Lung (tissue), 12 donors: ENCODE data around the gene CENPX. TPM values are rescaled to one million over a fixed set of nuclear protein-coding genes. Genes with fewer than 3 reads are reported as not detected.

Experiments used
- ATAC-seq: fragments of 200-7000 bp; cut with Tn5 transposase; one replicate; pipeline ENCODE4 v1.9.1; 2020; ENCODE audit warnings: moderate number of reproducible peaks; ENCODE audit not compliant: insufficient read depth, low FRiP score
- DNase-seq, 3 donors: peaks; one replicate each; pipeline ENCODE4 v3.0.0-alpha.2; 2013 to 2017
- H3K27ac ChIP-seq, 2 donors: one replicate each; pipeline ENCODE4 v1.5.1; 2013; ENCODE audit warnings: mild to moderate bottlenecking in 2 of 2, moderate library complexity in 2 of 2, control low read depth in 1 of 2, inconsistent platforms in 1 of 2, low read depth in 1 of 2, low read length in 1 of 2
- H3K27me3 ChIP-seq, 3 donors: one replicate each; pipeline ENCODE4 v1.5.1; 2013; ENCODE audit warnings: low read length in 2 of 3; ENCODE audit not compliant: control insufficient read depth in 3 of 3, insufficient read depth in 3 of 3
- H3K36me3 ChIP-seq, 4 donors: one replicate each; pipeline ENCODE4 v1.5.1; 2013; ENCODE audit warnings: low read length in 4 of 4, mild to moderate bottlenecking in 1 of 4, moderate library complexity in 1 of 4; ENCODE audit not compliant: control insufficient read depth in 4 of 4, insufficient read depth in 4 of 4
- H3K4me1 ChIP-seq, 5 donors: one replicate each; pipeline ENCODE4 v1.5.1; 2013; ENCODE audit warnings: low read length in 5 of 5, mild to moderate bottlenecking in 2 of 5, moderate library complexity in 1 of 5; ENCODE audit not compliant: control insufficient read depth in 5 of 5, insufficient read depth in 5 of 5
- H3K4me3 ChIP-seq: one replicate; pipeline ENCODE4 v1.5.1; 2013; ENCODE audit warnings: mild to moderate bottlenecking, control low read depth, moderate library complexity
- H3K9ac ChIP-seq, 2 donors: one replicate each; pipeline ENCODE4 v1.5.1; 2013; ENCODE audit warnings: low read length in 2 of 2, control low read depth in 1 of 2; ENCODE audit not compliant: insufficient read depth in 1 of 2
- H3K9me3 ChIP-seq, 4 donors: one replicate each; pipeline ENCODE4 v1.5.1; 2013; ENCODE audit warnings: low read length in 3 of 4, mild to moderate bottlenecking in 1 of 4, moderate library complexity in 1 of 4; ENCODE audit not compliant: control insufficient read depth in 4 of 4, insufficient read depth in 3 of 4
- WGBS, 2 donors: extraction: QIAGEN DNeasy Blood & Tissue Kit; methylation state at CpG; one replicate each; pipeline ENCODE4 v1.1.7; 2013; 5-methylcytosine and 5-hydroxymethylcytosine counted together
- polyA plus RNA-seq, 2 donors: library from polyadenylated mRNA; stranded (reverse); fragments of 200-250 nt; gene quantifications; one replicate each; pipeline ENCODE4 v1.2.1, GENCODE V29; 2013
- total RNA-seq, 2 donors: library from RNA; depleted of rRNA in 1 of 2; stranded (reverse); fragments of >200 nt in 1 of 2; gene quantifications; one replicate each; pipeline ENCODE4 v1.2.1, GENCODE V29; 2014 to 2021
- TF ChIP-seq, protein P1 (sequence below): IDR thresholded peaks from 2 replicates; pipeline ENCODE4 v1.5.1; 2012; ENCODE audit warnings: mild to moderate bottlenecking; ENCODE audit errors: control extremely low read depth, extremely low read depth
- donor health status: control.
- donor health status: control.
- donor health status: Bipolar disorder and iron deficiency.
- donor health status: healthy.
- donor health status: DM: yes; HTN: yes; CAD: no.

CENPX gene
- total and polyA plus RNA-seq, 4 donors = 21.5 to 121 (median 101) TPM

DNA sequence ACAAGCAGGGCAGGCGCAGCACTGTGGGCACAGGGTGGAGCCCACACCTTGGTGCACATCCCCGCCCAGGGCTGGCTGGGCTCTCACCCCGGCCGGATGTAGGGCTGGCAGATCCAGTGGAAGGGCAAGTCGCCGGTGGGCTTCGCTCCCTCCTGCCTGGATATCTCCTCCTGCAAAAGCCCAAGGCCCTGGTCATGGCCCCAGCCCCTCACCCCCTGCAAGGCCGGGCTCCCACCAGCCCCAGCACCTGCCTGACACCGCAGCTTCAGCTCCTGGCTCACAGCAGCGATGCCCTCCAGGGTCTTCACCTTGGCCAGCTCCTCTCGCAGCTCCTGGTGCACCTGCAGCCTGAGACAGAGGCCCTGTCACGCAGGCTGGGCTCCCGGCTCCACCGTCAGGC, 37.9 kb upstream of the CENPX start:
- Histone ChIP-seq H3K27ac (no peak overlapping the region), H3K9me3 (no peaks in the 10 kb centered on the region), H3K4me3 (no peak overlapping the region), H3K4me1 (peaks cover 0 to 10% (median 9%) of the 10 kb centered on the region in 5 donors), H3K36me3 (peaks cover 5 to 82% (median 13%) of the 10 kb centered on the region in 4 donors), H3K9ac (no peak overlapping the region), H3K27me3 (no peaks in the 10 kb centered on the region)
- ATAC-seq = no peak
- WGBS, 2 donors = 88 to 89% methylated on average over 11 to 14 of the region's 14 CpGs
- TF ChIP-seq, protein P1, sequence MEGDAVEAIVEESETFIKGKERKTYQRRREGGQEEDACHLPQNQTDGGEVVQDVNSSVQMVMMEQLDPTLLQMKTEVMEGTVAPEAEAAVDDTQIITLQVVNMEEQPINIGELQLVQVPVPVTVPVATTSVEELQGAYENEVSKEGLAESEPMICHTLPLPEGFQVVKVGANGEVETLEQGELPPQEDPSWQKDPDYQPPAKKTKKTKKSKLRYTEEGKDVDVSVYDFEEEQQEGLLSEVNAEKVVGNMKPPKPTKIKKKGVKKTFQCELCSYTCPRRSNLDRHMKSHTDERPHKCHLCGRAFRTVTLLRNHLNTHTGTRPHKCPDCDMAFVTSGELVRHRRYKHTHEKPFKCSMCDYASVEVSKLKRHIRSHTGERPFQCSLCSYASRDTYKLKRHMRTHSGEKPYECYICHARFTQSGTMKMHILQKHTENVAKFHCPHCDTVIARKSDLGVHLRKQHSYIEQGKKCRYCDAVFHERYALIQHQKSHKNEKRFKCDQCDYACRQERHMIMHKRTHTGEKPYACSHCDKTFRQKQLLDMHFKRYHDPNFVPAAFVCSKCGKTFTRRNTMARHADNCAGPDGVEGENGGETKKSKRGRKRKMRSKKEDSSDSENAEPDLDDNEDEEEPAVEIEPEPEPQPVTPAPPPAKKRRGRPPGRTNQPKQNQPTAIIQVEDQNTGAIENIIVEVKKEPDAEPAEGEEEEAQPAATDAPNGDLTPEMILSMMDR = no peak
- DNase-seq = no peak

DNA sequence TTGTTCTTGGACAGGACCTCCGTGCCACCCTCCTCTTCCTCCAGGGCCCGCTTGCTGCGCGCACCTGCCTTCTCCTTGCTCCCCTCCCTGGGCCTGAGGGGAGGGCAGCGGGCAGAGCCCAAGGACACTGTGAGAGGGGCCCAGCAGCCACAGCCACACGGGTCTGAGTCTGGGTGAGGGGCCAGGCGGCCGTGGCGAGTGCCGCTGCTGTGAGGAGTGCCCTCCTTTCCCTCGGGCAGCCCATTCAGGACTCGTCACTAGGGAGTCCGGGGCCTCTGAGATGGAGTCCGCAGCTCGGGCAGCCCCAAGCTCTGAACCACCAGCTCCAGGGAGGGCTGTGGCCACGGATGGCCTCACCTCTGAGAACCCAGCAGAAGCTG, 37.3 kb upstream of the CENPX start:
- TF ChIP-seq, protein P1 = no peak
- Histone ChIP-seq H3K27me3 (no peaks in the 10 kb centered on the region), H3K9ac (no peak overlapping the region), H3K4me3 (no peak overlapping the region), H3K36me3 (peaks cover 5 to 88% (median 17%) of the 10 kb centered on the region in 4 donors), H3K9me3 (no peaks in the 10 kb centered on the region), H3K4me1 (peaks cover 0 to 10% (median 9%) of the 10 kb centered on the region in 5 donors), H3K27ac (no peak overlapping the region)
- WGBS, 2 donors = 88 to 89% methylated on average over 16 of the region's 16 CpGs
- no peak for DNase-seq
- no peak for ATAC-seq

DNA sequence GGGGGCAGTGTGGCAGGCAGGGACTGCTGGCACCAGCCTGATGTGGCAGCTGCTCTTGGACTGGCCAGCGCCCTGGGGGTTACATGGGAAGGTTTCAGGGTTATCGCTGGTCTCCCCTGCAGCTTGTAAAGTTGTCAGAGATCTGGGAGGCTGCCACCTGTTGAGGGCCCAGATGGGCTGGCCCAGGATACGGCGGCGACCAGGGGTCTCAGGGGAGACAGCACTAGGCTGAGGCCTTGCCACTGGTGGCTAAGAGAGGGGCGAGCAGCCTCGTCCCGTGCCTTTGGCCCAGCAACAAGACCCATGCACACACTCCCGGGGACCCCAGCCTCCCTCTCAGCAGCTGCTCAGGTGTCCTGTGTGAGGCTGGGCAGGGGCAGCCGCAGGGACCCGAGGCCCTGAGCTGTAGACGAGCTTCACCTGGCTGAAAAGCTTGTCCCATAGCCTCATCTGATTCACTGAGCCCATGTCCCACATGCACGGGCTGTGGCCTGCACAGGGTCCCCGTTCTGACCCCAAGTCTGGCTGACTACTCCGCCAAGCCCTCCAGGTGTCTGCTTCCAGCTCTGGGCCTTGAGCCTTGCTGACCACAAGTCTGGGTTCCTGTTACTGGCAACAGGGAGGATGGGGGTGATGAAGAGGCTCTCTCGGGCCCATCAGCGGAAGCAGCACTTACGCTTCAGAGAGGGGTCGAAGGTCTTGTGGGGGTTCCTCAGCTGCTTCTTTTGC, 36.8 kb upstream of the CENPX start:
- TF ChIP-seq, protein P1 = no peak
- no peaks in the 10 kb centered on the region for H3K27me3 ChIP-seq
- DNase-seq = no peak
- H3K9ac ChIP-seq = no peak overlapping the region
- H3K4me1 ChIP-seq = peaks cover 0 to 4% (median 3%) of the 10 kb centered on the region in 5 donors
- H3K36me3 ChIP-seq = peaks cover 5 to 92% (median 19%) of the 10 kb centered on the region in 4 donors
- no peak overlapping the region for H3K4me3 ChIP-seq
- H3K9me3 ChIP-seq = no peaks in the 10 kb centered on the region
- H3K27ac ChIP-seq = no peak overlapping the region
- 87 to 88% methylated on average over 18 to 19 of the region's 19 CpGs for whole genome bisulfite sequencing, 2 donors
- no peak for ATAC-seq
